DMS114 treated with DMSO at 0.1 percent for 48 hours (cell line): ENCODE results near the gene PGM5.

ENCODE experiments used
- DNase-seq: peaks from one replicate; lab custom pipeline; 2025; ENCODE audit not compliant: unreplicated experiment; lab: John Stamatoyannopoulos, UW

The PGM5 gene

GRCh38 chr9:68575817-68576216 lies 219.4 kb downstream of the PGM5 start:
- DNase-seq, result no peak

GRCh38 chr9:68577774-68578591 lies 221.6 kb downstream of the PGM5 start:
- no peak for DNase-seq
